Muscle layer of duodenum (tissue), 2 donors: ENCODE data around the gene PYCARD.
"Not testable (repeated sequence)": the region's sequence is repeated elsewhere in the genome, so short reads cannot be mapped to it uniquely, and the experiment has no call there.

Experiments
- H3K27ac ChIP-seq: one replicate; pipeline ENCODE4 v1.7.0; 2013; ENCODE audit warnings: mild to moderate bottlenecking, low read length
- H3K27me3 ChIP-seq: one replicate; pipeline ENCODE4 v1.7.0; 2013; ENCODE audit warnings: low read depth, mild to moderate bottlenecking, control low read depth, low read length
- H3K36me3 ChIP-seq, 2 donors: one replicate each; pipeline ENCODE4 v1.7.0; 2013; ENCODE audit warnings: low read length in 2 of 2, control low read depth in 1 of 2, mild to moderate bottlenecking in 1 of 2; ENCODE audit not compliant: insufficient read depth in 2 of 2, control insufficient read depth in 1 of 2
- H3K4me1 ChIP-seq, 2 donors: one replicate each; pipeline ENCODE4 v1.7.0; 2013; ENCODE audit warnings: low read length in 2 of 2, mild to moderate bottlenecking in 2 of 2, control low read depth in 1 of 2, moderate library complexity in 1 of 2; ENCODE audit not compliant: insufficient read depth in 2 of 2, control insufficient read depth in 1 of 2
- H3K4me3 ChIP-seq, 2 donors: one replicate each; pipeline ENCODE4 v1.7.0; 2013; ENCODE audit warnings: low read length in 2 of 2, low read depth in 1 of 2, mild to moderate bottlenecking in 1 of 2
- H3K9me3 ChIP-seq, 2 donors: one replicate each; pipeline ENCODE4 v1.7.0; 2013; ENCODE audit warnings: low read length in 2 of 2, control low read depth in 1 of 2, mild to moderate bottlenecking in 1 of 2; ENCODE audit not compliant: control insufficient read depth in 1 of 2
- donor health status: healthy.

The PYCARD gene

GRCh38 chr16:31196324-31197088 is 6.1 kb downstream of the PYCARD start:
- Histone ChIP-seq H3K36me3 (peaks cover 26 to 52% of the 10 kb centered on the region in 2 donors), H3K27me3 (no peaks in the 10 kb centered on the region), H3K4me1 (peaks cover 7 to 9% of the 10 kb centered on the region in 2 donors)

GRCh38 chr16:31195861-31196260 is 6.7 kb downstream of the PYCARD start:
- H3K27ac ChIP-seq, H3K27me3 ChIP-seq, H3K9me3 ChIP-seq, H3K4me1 ChIP-seq, H3K4me3 ChIP-seq: not testable (repeated sequence)
- peaks cover 33 to 58% of the 10 kb centered on the region in 2 donors for H3K36me3 ChIP-seq

More at GRCh38 chr16:31196324-31197088, 6.1 kb downstream of the PYCARD start:
- no peak overlapping the region for H3K27ac ChIP-seq
- H3K9me3 ChIP-seq: no peaks in the 10 kb centered on the region
- no peak overlapping the region for H3K4me3 ChIP-seq

- Histone ChIP-seq H3K9me3 (no peaks in the 10 kb centered on the region), H3K27me3 (no peaks in the 10 kb centered on the region), H3K4me3 (no peak overlapping the region), H3K4me1 (no peaks in the 10 kb centered on the region), H3K36me3 (peaks cover 42 to 67% of the 10 kb centered on the region in 2 donors), H3K27ac (no peak overlapping the region)
Measured at GRCh38 chr16:31194898-31195297, 7.7 kb downstream of the PYCARD start.

- Histone ChIP-seq H3K4me1 (no peaks in the 10 kb centered on the region), H3K4me3 (no peak overlapping the region), H3K9me3 (no peaks in the 10 kb centered on the region), H3K27ac (no peak overlapping the region), H3K27me3 (no peaks in the 10 kb centered on the region), H3K36me3 (peaks cover 53 to 73% of the 10 kb centered on the region in 2 donors)
Measured at GRCh38 chr16:31193874-31194273, 8.7 kb downstream of the PYCARD start.

GRCh38 chr16:31192856-31193642 is 9.5 kb downstream of the PYCARD start:
- Histone ChIP-seq H3K4me3 (no peak overlapping the region), H3K9me3 (no peaks in the 10 kb centered on the region), H3K27ac (no peak overlapping the region), H3K27me3 (no peaks in the 10 kb centered on the region), H3K36me3 (peaks cover 57 to 81% of the 10 kb centered on the region in 2 donors), H3K4me1 (no peaks in the 10 kb centered on the region)

- no peaks in the 10 kb centered on the region for H3K9me3 ChIP-seq
- H3K27ac ChIP-seq: no peak overlapping the region
- H3K36me3 ChIP-seq: peaks cover 69 to 93% of the 10 kb centered on the region in 2 donors
- no peaks in the 10 kb centered on the region for H3K4me1 ChIP-seq
- H3K4me3 ChIP-seq: no peak overlapping the region
- no peaks in the 10 kb centered on the region for H3K27me3 ChIP-seq
Measured at GRCh38 chr16:31191697-31192428, 10.7 kb downstream of the PYCARD start.

- Histone ChIP-seq H3K4me1 (no peaks in the 10 kb centered on the region), H3K27me3 (no peaks in the 10 kb centered on the region), H3K27ac (no peak overlapping the region), H3K9me3 (no peaks in the 10 kb centered on the region), H3K36me3 (peaks cover 79 to 96% of the 10 kb centered on the region in 2 donors), H3K4me3 (no peak overlapping the region)
Measured at GRCh38 chr16:31190818-31191444, 11.6 kb downstream of the PYCARD start.

GRCh38 chr16:31190061-31190460 is 12.5 kb downstream of the PYCARD start:
- H3K9me3 ChIP-seq: no peaks in the 10 kb centered on the region
- no peaks in the 10 kb centered on the region for H3K4me1 ChIP-seq
- H3K27ac ChIP-seq: no peak overlapping the region
- H3K36me3 ChIP-seq: peaks cover 82 to 96% of the 10 kb centered on the region in 2 donors
- no peak overlapping the region for H3K4me3 ChIP-seq
- H3K27me3 ChIP-seq: no peaks in the 10 kb centered on the region

GRCh38 chr16:31189412-31189778 is 13.2 kb downstream of the PYCARD start:
- no peaks in the 10 kb centered on the region for H3K27me3 ChIP-seq
- H3K27ac ChIP-seq: no peak overlapping the region
- no peak overlapping the region for H3K4me3 ChIP-seq
- no peaks in the 10 kb centered on the region for H3K4me1 ChIP-seq
- H3K9me3 ChIP-seq: no peaks in the 10 kb centered on the region
- peaks cover 87 to 98% of the 10 kb centered on the region in 2 donors for H3K36me3 ChIP-seq

GRCh38 chr16:31188450-31189411 is 13.8 kb downstream of the PYCARD start:
- Histone ChIP-seq H3K9me3 (no peaks in the 10 kb centered on the region), H3K4me1 (peaks cover 3 to 4% of the 10 kb centered on the region in 2 donors), H3K36me3 (peaks cover 93 to 99% of the 10 kb centered on the region in 2 donors), H3K4me3 (no peak overlapping the region), H3K27me3 (no peaks in the 10 kb centered on the region), H3K27ac (no peak overlapping the region)
